H54 (cell line): Measurements from ENCODE around the gene CPA2.
A peak's percentile ranks its signal among the peaks of the same experiment; 100 is the strongest.
"Not testable (repeated sequence)": the region's sequence is repeated elsewhere in the genome, so short reads cannot be mapped to it uniquely, and the experiment has no call there.

Source experiments
- DNase-seq: peaks from one replicate; pipeline ENCODE4 v3.0.0; 2011; ENCODE audit warnings: low spot score, mixed read lengths; ENCODE audit not compliant: insufficient read length
- FAIRE-seq: peaks from 3 replicates; lab custom pipeline; 2011; peaks lifted over from hg19 to GRCh38; lab: Jason Lieb, UNC
- POLR2A ChIP-seq: IDR thresholded peaks from 2 replicates; pipeline ENCODE4 v1.6.1; 2011; ENCODE audit warnings: low read depth, mild to moderate bottlenecking, low read length

The CPA2 gene

DNA sequence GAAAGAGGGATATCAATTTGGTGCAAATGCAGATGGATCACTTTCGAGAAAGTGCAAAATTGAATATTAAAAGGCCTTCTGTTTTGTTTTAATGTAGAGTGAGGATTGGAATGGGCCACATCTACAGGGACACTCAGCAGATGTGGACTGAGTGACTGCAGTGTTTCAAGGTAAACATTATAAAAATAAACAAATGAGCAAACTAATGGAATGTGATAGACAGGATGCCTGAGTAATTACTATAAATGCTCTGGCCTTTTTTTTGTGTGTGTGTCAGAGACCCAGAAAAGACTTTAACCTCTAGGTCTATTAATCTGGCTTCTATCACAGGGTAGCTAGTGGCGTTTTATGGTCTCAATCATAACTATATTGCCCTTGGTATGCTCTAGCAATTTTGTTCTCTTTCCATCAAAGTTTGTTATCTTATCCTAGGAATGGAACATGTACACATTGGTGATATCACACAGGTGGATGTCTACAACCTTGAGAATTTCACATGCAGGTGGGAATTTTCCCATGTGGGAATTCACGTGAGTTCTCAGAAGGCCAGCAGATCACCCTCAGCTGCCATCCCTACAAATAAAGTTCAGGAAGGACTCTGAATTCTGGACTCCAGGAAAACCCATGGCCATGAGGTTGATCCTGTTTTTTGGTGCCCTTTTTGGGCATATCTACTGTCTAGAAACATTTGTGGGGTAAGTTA, at the start of gene CPA2:
Gene CPA2, plus strand, starts transcription at position 606 of the 703 bp plus-strand sequence. Its CDS starts 19 bp downstream, at position 625.
- FAIRE-seq (no peak), DNase-seq (no peak)
- TF ChIP-seq POLR2A: no peak

DNA sequence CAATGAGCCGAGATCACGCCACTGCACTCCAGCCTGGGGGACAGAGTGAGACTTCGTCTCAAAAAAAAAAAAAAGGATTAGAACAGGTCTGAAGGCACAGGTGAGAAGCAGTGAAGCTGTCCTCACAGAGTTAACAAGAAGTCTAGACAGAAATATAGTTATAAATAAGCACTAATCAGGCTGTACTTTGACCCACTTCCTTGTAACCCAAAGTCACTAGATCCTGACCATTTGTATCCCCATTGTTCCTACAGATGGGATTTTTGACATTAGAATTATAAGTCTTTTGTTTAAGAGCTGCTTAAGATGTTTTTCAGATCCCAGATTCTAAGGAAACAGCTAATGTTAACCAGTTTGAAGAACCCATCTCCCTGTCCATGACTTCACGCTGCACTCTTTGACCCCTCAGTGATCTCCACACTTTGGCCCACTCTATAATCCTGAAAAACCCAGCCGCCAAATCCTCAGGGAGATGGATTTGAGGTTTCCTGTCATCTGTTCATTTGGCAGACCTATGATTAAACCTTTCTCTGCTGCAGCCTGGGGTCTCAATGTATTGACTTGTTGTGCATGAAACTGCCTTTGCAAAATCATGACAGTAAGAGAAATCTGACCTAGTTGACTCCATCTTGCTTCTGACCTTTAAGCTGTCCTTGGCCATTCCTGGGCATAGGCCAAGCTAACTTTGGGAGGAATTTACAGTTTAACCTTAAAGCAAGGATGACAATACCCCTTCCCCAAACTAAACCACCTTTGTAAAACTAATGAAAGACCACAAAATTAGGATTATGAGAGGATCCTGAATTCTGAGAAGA, 47.6 kb upstream of the CPA2 start:
- DNase-seq (no peak), FAIRE-seq (no peak)
- no peak for TF ChIP-seq POLR2A

DNA sequence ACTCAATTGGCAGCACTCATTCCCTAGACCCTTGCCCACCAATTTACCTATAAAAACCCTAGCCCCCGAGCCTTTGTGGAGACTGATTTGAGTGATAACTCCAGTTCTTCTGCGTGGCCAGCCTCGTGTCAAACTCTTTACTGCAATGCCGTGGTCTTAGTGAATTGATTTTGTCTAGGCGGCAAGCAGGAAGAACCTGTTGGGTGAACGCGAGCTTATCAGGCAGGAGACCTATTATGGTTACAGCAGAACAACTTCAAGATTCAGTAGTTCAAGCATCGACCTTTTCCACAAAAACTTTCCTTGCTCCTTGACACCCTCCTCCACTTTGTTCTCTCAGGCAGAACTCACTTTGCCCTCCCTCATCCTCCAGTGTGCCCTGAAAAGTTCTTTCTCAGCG, 46.8 kb upstream of the CPA2 start:
- no peak for FAIRE-seq
- no peak for TF ChIP-seq POLR2A
- no peak for DNase-seq

DNA sequence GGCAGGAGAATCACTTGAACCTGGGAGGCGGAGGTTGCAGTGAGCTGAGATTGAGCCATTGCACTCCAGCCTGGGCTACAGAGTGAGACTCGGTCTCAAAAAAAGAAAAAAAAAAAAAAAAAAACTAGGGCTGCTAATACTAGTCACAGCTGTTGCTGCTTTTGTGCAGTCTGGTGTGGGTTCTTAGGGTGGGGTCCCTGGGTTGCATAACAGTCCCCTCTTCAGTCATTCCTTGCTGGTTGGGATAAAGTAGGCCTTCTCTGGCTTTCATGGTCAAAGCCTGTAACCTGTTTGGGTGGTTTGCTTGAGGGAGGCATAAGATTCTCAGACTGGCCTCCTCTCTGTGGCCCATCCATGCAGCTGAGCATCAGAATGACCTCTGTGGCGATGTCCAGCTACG, 44.9 kb upstream of the CPA2 start:
- TF ChIP-seq POLR2A: no peak
- FAIRE-seq (no peak), DNase-seq (no peak)

DNA sequence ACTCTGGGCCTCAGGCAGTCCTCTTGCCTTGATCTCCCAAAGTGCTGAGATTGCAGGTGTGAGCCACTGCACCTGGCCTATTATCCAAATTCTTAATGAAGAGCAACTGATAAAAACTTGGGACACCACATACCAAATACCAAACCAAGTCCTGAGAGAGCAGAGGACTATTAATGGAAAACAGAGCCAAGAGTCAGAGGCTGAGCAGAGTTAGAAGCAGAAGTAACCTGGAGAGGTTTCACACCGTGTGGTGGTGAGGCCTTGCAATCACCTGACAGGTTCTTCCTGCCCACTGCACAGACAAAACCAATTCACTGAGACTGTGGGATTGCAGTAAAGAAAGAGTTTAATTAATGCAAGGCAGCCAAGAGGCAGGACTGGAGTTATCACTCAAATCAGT, 43.0 kb upstream of the CPA2 start:
- DNase-seq (no peak), FAIRE-seq (no peak)
- no peak for TF ChIP-seq POLR2A

DNA sequence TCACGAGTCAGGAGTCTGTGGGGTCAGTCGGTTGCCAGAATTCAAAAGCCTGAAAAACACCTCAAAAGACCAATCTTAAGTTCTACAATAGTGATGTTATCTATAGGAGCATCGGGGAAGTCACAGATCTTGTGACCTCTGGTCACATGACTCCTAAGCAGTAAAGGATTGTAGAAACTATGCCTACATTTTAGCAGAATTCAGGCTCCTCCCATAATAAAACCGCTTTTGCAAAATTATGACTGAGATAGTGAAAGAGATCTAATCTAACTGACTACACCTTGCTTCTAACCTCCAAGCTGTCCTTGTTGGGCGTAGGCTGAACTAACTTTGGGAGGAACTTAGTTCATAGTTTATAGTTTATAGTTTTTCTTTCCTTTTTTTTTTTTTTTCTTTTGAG, 42.5 kb upstream of the CPA2 start:
- FAIRE-seq: no peak
- TF ChIP-seq POLR2A: no peak
- no peak for DNase-seq

DNA sequence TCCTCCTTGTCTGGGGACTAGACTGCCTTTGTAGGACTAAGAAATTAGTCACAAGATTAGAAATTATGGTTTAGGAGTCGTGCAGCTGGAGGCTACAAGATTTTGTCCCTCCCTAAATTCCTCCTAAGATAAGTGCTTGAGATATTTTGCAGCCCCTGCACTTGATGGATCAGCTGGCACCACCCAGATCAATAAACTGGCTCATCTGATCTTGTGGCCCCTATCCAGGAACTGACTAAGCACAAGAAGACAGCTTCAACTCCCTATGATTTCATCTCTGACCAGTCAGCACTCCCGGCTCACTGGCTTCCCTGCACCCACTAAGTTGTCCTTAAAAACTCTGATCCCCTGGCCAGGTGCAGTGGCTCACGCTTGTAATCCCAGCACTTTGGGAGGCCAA, 41.7 kb upstream of the CPA2 start:
- peak; percentile 41 for FAIRE-seq

DNA sequence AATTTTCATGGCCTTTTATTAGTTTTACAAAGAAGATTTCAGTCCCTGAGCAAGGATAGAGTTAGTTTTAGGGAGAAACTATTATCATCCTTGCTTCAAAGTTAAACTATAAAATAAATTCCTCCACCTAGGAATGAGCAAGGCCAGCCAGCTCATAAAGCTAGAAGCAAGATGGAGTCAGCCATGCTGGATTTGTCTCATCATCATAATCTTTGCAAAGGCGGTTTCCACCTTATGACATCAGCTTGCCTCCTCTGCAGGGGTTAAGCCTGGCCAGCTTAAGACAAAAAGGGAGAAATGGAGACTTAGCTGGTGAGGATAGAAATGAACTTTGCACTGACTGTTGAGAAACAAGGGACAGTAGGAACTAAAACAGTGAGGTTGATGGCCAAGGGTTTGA, 40.3 kb upstream of the CPA2 start:
- FAIRE-seq (no peak), DNase-seq (no peak)
- no peak for TF ChIP-seq POLR2A

More for the DNA sequence above, 41.7 kb upstream of the CPA2 start:
- DNase-seq: not testable (repeated sequence)

DNA sequence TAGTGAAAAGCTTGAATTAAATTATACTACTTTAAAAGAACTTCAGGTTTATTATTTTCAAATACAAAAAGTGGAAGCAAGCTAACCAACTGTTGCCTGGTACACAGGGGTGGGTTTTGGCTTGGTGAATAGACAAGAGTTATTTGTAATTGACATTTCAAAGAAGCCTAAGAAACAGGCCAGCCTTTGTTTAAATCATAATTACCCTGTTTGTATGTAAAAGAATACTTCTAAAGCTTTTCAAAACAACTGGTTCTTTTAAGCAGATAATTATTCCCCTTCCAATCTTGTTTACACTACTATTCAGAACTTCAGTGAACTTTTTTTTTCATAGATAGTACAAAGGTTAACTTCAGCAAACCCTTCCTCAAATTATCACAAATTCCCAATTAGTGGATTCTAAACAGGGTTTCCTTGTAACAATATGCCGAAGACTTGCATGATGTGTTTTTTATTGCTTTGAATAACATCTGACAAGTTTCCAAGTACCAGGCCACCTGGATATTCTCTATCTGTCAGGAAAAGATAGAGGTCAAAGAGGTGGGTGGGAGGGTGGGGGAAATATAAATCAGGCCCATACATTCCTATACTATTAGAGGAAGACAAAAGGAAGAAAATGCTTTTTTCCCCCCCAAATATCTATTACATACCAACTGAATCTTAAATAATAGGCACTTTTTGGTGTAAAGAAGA, 38.6 kb upstream of the CPA2 start:
- TF ChIP-seq POLR2A: no peak
- FAIRE-seq (no peak), DNase-seq (no peak)

DNA sequence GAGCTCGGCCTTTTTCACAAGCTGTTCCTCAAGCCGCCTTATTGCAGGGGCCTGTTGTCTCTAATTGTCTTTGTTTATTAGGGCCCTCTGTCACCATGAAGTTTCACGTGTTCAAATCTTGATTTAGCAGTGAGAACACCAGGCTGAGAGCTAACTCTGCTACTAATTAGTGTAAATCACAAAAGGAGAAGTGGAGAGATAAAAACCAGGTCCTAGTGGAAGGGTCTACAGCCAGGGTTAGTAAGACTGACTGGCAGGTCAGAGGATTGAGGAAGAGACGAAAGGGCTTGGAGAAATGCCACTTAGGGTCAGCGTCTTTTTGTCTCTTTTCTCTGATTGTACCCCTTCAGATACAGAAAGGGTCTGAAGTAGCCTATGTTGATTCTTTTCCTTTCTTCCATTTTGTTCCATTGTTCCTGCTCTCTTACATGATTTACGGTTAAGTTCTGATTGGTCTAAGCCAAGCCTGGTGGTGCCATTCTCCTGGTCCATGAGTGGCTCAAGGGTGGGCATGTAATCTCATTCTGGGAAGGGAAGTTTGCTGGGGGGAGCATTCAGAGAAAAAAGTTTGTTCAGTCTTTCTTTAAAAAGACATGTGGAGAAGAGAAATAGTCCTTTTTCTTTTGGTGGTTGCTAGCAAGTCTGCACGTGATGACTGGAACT, 37.7 kb upstream of the CPA2 start:
- FAIRE-seq (no peak), DNase-seq (no peak)
- TF ChIP-seq POLR2A: no peak

DNA sequence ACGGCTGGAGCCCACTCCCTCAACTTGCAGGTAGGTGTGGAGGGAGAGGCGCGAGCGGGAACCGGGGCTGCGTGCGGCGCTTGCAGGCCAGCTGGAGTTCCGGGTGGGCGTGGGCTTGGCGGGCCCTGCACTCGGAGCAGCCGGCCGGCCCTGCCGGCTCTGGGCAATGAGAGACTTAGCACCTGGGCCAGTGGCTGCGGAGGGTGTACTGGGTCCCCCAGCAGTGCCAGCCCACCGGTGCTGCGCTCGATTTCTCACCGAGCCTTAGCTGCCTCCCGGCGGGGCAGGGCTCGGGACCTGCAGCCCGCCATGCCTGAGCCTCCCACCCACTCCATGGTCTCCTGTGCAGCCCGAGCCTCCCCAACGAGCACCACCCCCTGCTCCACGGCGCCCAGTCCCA, 36.7 kb upstream of the CPA2 start:
- not testable (repeated sequence) for FAIRE-seq, DNase-seq

DNA sequence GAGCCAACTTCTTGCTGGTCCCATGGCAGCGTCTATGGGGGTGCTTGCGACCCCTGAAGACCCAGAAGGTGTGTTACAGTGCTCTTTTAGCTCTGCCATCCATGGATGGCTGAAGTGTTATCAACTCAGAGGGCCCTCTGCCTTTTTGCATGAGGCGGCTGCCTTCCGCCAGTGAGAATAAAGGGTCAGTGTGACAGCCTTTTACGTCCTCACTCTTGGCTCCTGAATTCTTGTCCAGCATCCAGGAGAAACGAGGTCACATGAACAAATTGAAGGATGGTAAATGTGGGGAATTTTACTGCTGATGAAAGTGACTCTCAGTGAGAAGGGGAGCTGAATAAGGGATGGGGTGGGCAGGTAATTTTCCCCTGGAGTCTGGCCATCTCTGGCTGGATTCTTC, 34.9 kb upstream of the CPA2 start:
- FAIRE-seq: no peak

DNA sequence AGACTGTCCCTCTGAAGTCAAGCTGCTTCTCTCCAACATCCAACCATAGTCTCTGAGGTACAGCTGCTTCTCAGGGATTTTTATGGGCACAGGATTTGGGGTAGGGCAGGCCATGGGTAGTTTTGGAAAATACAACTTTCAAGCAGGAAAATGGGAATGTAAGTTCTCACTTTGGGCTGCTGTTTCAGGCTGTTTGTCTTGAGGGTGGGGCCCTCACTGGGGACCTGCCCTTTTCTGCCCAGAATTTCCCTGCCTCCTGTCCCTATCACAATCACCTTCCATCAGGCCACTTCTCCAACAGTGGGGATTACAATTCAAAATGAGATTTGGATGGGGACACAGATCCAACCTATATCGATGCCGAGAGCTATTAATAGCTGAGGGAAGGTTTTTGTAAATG, 34.5 kb upstream of the CPA2 start:
- FAIRE-seq (no peak), DNase-seq (no peak)
- no peak for TF ChIP-seq POLR2A

More for the DNA sequence above, 34.9 kb upstream of the CPA2 start:
- DNase-seq: no peak
- no peak for TF ChIP-seq POLR2A

DNA sequence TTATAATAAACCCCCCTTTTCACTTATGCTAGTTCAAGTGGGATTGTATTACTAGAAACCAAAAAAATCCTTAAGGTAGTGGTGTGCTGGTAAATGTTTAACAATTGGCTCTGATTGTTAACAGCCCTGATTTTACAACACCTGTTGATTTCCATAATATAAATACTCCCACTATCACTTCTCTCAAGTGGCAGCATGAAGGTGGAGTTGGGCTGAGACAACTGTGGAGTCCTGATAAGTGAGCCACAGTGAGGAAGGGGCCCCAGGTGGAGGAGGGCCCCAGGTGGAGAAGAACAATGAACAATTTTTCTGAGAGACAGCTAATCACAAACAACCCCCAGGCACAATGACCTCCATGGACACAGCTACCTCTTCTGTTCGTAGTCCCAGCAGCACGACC, 32.6 kb upstream of the CPA2 start:
- TF ChIP-seq POLR2A: no peak
- no peak for FAIRE-seq
- DNase-seq: no peak

DNA sequence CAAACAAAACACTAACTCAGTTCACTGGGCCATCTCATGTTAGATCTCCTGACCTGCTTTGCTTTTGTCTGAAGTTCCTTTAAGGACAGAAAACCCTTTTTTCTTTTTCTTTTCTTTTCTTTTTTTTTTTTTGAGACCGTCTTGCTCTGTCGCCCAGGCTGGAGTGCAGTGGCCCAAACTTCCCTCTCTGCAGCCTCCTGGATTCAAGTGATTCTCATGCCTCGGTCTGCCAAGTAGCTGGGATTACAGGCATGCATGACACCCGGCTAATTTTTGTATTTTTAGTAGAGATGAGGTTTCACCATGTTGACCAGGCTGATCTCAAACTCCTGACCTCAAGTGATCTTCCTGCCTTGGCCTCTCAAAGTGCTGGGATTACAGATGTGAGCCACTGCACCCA, 30.3 kb upstream of the CPA2 start:
- not testable (repeated sequence) for FAIRE-seq, DNase-seq
